Activated naive CD8-positive, alpha-beta T cell treated with anti-CD3 and anti-CD28 coated beads for 36 hours (primary cell): Measurements from ENCODE around the gene TPD52L1. TPM values are rescaled to one million over a fixed set of nuclear protein-coding genes. Genes with fewer than 3 reads are reported as not detected.

Experiments used
- DNase-seq: peaks from one replicate; pipeline ENCODE4 v3.0.0; 2021
- H3K27ac Mint-ChIP-seq: one replicate; pipeline ENCODE4 v1.8.0; 2022; ENCODE audit warnings: mild to moderate bottlenecking, moderate library complexity, mixed read lengths
- H3K27me3 Mint-ChIP-seq: one replicate; pipeline ENCODE4 v1.8.0; 2022; ENCODE audit warnings: mild to moderate bottlenecking, mixed read lengths
- H3K36me3 Mint-ChIP-seq: one replicate; pipeline ENCODE4 v1.8.0; 2021; ENCODE audit warnings: mild to moderate bottlenecking, mixed read lengths
- H3K4me1 Mint-ChIP-seq: one replicate; pipeline ENCODE4 v1.8.0; 2021; ENCODE audit warnings: mixed read lengths
- H3K4me3 Mint-ChIP-seq: one replicate; pipeline ENCODE4 v1.8.0; 2022; ENCODE audit warnings: mild to moderate bottlenecking, moderate library complexity, mixed read lengths
- H3K9me3 Mint-ChIP-seq: one replicate; pipeline ENCODE4 v1.8.0; 2022; ENCODE audit warnings: mixed read lengths
- total RNA-seq, 2 experiments: library from RNA; stranded (reverse); gene quantifications; one replicate each; pipeline ENCODE4 v1.2.3, GENCODE V29; 2021

TPD52L1 gene
- total RNA-seq, 2 experiments from 2014 or later: 0.40 to 0.87 TPM

GRCh38 chr6:125248136-125248535, 94.6 kb downstream of the TPD52L1 start:
- H3K27me3 Mint-ChIP-seq: peaks cover 10% of the 10 kb centered on the region
- no peak for DNase-seq
- no peak overlapping the region for H3K4me3 Mint-ChIP-seq
- no peaks in the 10 kb centered on the region for H3K4me1 Mint-ChIP-seq
- peaks cover 3% of the 10 kb centered on the region for H3K9me3 Mint-ChIP-seq
- no peaks in the 10 kb centered on the region for H3K36me3 Mint-ChIP-seq
- H3K27ac Mint-ChIP-seq: no peak overlapping the region

- DNase-seq: no peak
- Mint-ChIP-seq H3K4me3 (no peak overlapping the region), H3K27ac (no peak overlapping the region), H3K27me3 (peaks cover 8% of the 10 kb centered on the region), H3K4me1 (no peaks in the 10 kb centered on the region), H3K9me3 (no peaks in the 10 kb centered on the region), H3K36me3 (no peaks in the 10 kb centered on the region)
Measured at GRCh38 chr6:125250511-125250910, 96.9 kb downstream of the TPD52L1 start.

GRCh38 chr6:125251516-125252220, 98.1 kb downstream of the TPD52L1 start:
- H3K36me3 Mint-ChIP-seq: no peaks in the 10 kb centered on the region
- no peaks in the 10 kb centered on the region for H3K4me1 Mint-ChIP-seq
- H3K9me3 Mint-ChIP-seq: no peaks in the 10 kb centered on the region
- H3K27me3 Mint-ChIP-seq: peaks cover 5% of the 10 kb centered on the region
- H3K27ac Mint-ChIP-seq: no peak overlapping the region
- H3K4me3 Mint-ChIP-seq: no peak overlapping the region
- no peak for DNase-seq

GRCh38 chr6:125252891-125253290, 99.3 kb downstream of the TPD52L1 start:
- no peaks in the 10 kb centered on the region for H3K36me3 Mint-ChIP-seq
- H3K9me3 Mint-ChIP-seq: no peaks in the 10 kb centered on the region
- no peak overlapping the region for H3K27ac Mint-ChIP-seq
- DNase-seq: no peak
- no peak overlapping the region for H3K4me3 Mint-ChIP-seq
- no peaks in the 10 kb centered on the region for H3K4me1 Mint-ChIP-seq
- peaks cover 3% of the 10 kb centered on the region for H3K27me3 Mint-ChIP-seq

GRCh38 chr6:125253881-125254280, 100.3 kb downstream of the TPD52L1 start:
- Mint-ChIP-seq H3K36me3 (no peaks in the 10 kb centered on the region), H3K27ac (no peak overlapping the region), H3K4me3 (no peak overlapping the region), H3K27me3 (peaks cover 3% of the 10 kb centered on the region), H3K4me1 (no peaks in the 10 kb centered on the region), H3K9me3 (no peaks in the 10 kb centered on the region)
- DNase-seq: no peak

- no peak overlapping the region for H3K4me3 Mint-ChIP-seq
Measured at GRCh38 chr6:125254321-125254720, 100.7 kb downstream of the TPD52L1 start.

GRCh38 chr6:125255201-125255600, 101.6 kb downstream of the TPD52L1 start:
- H3K36me3 Mint-ChIP-seq: no peaks in the 10 kb centered on the region
- no peaks in the 10 kb centered on the region for H3K4me1 Mint-ChIP-seq
- H3K27me3 Mint-ChIP-seq: peaks cover 3% of the 10 kb centered on the region
- H3K4me3 Mint-ChIP-seq: no peak overlapping the region
- no peaks in the 10 kb centered on the region for H3K9me3 Mint-ChIP-seq
- no peak overlapping the region for H3K27ac Mint-ChIP-seq
- no peak for DNase-seq

More at GRCh38 chr6:125254321-125254720, 100.7 kb downstream of the TPD52L1 start:
- Mint-ChIP-seq H3K36me3 (no peaks in the 10 kb centered on the region), H3K4me1 (no peaks in the 10 kb centered on the region), H3K9me3 (no peaks in the 10 kb centered on the region), H3K27me3 (peaks cover 3% of the 10 kb centered on the region), H3K27ac (no peak overlapping the region)
- no peak for DNase-seq

GRCh38 chr6:125257351-125257750, 103.8 kb downstream of the TPD52L1 start:
- H3K27me3 Mint-ChIP-seq: no peaks in the 10 kb centered on the region

GRCh38 chr6:125258651-125259353, 105.2 kb downstream of the TPD52L1 start:
- Mint-ChIP-seq H3K27me3 (no peaks in the 10 kb centered on the region), H3K9me3 (no peaks in the 10 kb centered on the region), H3K27ac (no peak overlapping the region), H3K4me3 (no peak overlapping the region), H3K4me1 (peaks cover 3% of the 10 kb centered on the region), H3K36me3 (peaks cover 2% of the 10 kb centered on the region)
- DNase-seq: no peak

More at GRCh38 chr6:125257351-125257750, 103.8 kb downstream of the TPD52L1 start:
- Mint-ChIP-seq H3K4me1 (peaks cover 3% of the 10 kb centered on the region), H3K9me3 (no peaks in the 10 kb centered on the region), H3K4me3 (no peak overlapping the region), H3K27ac (no peak overlapping the region), H3K36me3 (peaks cover 2% of the 10 kb centered on the region)
- no peak for DNase-seq

- Mint-ChIP-seq H3K9me3 (no peaks in the 10 kb centered on the region), H3K27me3 (no peaks in the 10 kb centered on the region), H3K4me1 (peaks cover 3% of the 10 kb centered on the region), H3K27ac (no peak overlapping the region), H3K36me3 (peaks cover 2% of the 10 kb centered on the region), H3K4me3 (no peak overlapping the region)
- no peak for DNase-seq
Measured at GRCh38 chr6:125259354-125259736, 105.8 kb downstream of the TPD52L1 start.

GRCh38 chr6:125262016-125263013, 108.7 kb downstream of the TPD52L1 start:
- Mint-ChIP-seq H3K27me3 (no peaks in the 10 kb centered on the region), H3K9me3 (no peaks in the 10 kb centered on the region), H3K27ac (no peak overlapping the region), H3K36me3 (peaks cover 2% of the 10 kb centered on the region), H3K4me1 (peaks cover 3% of the 10 kb centered on the region), H3K4me3 (no peak overlapping the region)
- DNase-seq: no peak

GRCh38 chr6:125264476-125264875, 110.9 kb downstream of the TPD52L1 start:
- H3K27me3 Mint-ChIP-seq: no peaks in the 10 kb centered on the region
- H3K27ac Mint-ChIP-seq: no peak overlapping the region

GRCh38 chr6:125267806-125268523, 114.4 kb downstream of the TPD52L1 start:
- no peaks in the 10 kb centered on the region for H3K9me3 Mint-ChIP-seq
- H3K4me1 Mint-ChIP-seq: no peaks in the 10 kb centered on the region
- DNase-seq: no peak
- no peak overlapping the region for H3K27ac Mint-ChIP-seq
- H3K36me3 Mint-ChIP-seq: peaks cover 16% of the 10 kb centered on the region
- no peaks in the 10 kb centered on the region for H3K27me3 Mint-ChIP-seq
- no peak overlapping the region for H3K4me3 Mint-ChIP-seq

More at GRCh38 chr6:125264476-125264875, 110.9 kb downstream of the TPD52L1 start:
- no peak for DNase-seq
- H3K9me3 Mint-ChIP-seq: no peaks in the 10 kb centered on the region
- H3K4me3 Mint-ChIP-seq: no peak overlapping the region
- peaks cover 2% of the 10 kb centered on the region for H3K36me3 Mint-ChIP-seq
- peaks cover 3% of the 10 kb centered on the region for H3K4me1 Mint-ChIP-seq

GRCh38 chr6:125268765-125269164, 115.2 kb downstream of the TPD52L1 start:
- H3K27me3 Mint-ChIP-seq: no peaks in the 10 kb centered on the region
- H3K9me3 Mint-ChIP-seq: no peaks in the 10 kb centered on the region
- no peaks in the 10 kb centered on the region for H3K4me1 Mint-ChIP-seq
- no peak for DNase-seq
- H3K36me3 Mint-ChIP-seq: peaks cover 23% of the 10 kb centered on the region
- H3K4me3 Mint-ChIP-seq: no peak overlapping the region
- no peak overlapping the region for H3K27ac Mint-ChIP-seq
